ENCODE results near the gene TTC28.

- TF ChIP-seq EZH2 (IDR thresholded peaks at IDR 0.05) = no peak
- no peak for TF ChIP-seq CTCF (IDR thresholded peaks at IDR 0.05)
- no peak for TF ChIP-seq EZH2phosphoT487 (IDR thresholded peaks at IDR 0.05)
Measured at GRCh38 chr22:27984723-27985122, 694.9 kb downstream of the TTC28 start.
